ENCODE data around the gene VPS52. TPM values are rescaled to one million over a fixed set of nuclear protein-coding genes. Genes with fewer than 3 reads are reported as not detected.

Gene VPS52
- total RNA-seq, 1 experiment from 2014 or later, result 46.2 TPM

DNA sequence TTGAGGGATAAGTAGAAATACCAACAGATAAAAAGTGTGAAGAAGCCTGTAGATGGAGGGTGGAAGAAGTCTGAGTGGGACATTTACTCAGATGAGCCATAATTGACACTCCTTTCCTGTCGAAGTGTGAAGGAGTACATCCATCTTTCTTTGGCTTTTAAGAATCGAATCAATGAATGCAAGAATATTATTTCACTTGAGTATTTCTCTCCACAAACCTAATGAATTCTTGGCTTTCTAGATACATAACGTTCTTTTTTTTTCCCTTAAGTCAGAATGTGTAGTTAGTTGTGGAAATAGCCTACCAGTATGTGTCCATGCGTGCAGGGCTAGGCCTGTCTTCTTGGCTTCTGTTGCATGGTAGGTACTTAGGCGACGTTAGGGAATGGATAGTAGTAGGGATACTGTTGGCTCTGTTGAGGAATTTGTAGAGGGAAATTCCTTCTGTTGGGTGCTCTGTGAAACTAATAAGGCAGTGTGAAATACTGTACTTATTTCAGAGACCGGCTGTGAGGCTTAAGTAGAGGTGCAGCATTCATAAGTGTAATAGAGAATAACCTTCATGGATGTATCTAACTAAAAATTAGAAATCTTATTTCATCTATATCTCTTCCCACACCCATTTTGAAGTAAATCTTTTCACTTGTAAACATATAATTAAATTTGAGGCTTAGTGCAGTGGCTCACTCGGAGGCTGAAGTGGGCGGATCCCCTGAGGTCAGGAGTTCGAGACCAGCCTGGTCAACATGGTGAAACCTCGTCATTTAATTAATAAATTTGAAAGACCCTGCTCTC, 1.6 kb upstream of the VPS52 start:
- DNase-seq, result peak in 1 of 2 experiments; percentile 10
- no peaks in the 10 kb centered on the region for H3K9me3 ChIP-seq (ENCODE audit: insufficient read depth, low read depth)
- H3F3A ChIP-seq (ENCODE audit: insufficient read depth, low read depth), result peaks cover 61% of the 10 kb centered on the region
- H4K20me1 ChIP-seq (ENCODE audit: insufficient read depth), result peaks cover 36% of the 10 kb centered on the region
- ChIA-PET POLR2A (ENCODE audit: unreplicated experiment) (interaction anchor here (0.7 kb wide), 1 partner anchor 16 kb away, joined by 3 read pairs; the partner anchor contains the start of gene PFDN6), CTCF (no interaction called here)
- peaks cover 39% of the 10 kb centered on the region for H3K4me1 ChIP-seq (replicated peaks; ENCODE audit: insufficient read depth)
- intact Hi-C loops (cut with micrococcal nuclease; ENCODE audit: unreplicated experiment), result loop anchor here (10.0 kb wide), 1 partner anchor 69 kb away; the partner anchor contains the start of genes HSD17B8, RING1, RXRB and SLC39A7
- no peak overlapping the region for H2AFZ ChIP-seq
- peaks cover 56% of the 10 kb centered on the region for H3K79me2 ChIP-seq (ENCODE audit: low read depth)
- peak overlapping the region; percentile 96 for H3K4me2 ChIP-seq
- peak overlapping the region; percentile 79 for H3K27ac ChIP-seq
- H3K36me3 ChIP-seq (ENCODE audit: low read depth), result peaks cover 44% of the 10 kb centered on the region
- no TSS peak for BruUV-seq (replicated peaks)
- no peak for TF ChIP-seq EZH2 (IDR thresholded peaks at IDR 0.05; ENCODE audit: low read depth)
- TF ChIP-seq, protein P1, sequence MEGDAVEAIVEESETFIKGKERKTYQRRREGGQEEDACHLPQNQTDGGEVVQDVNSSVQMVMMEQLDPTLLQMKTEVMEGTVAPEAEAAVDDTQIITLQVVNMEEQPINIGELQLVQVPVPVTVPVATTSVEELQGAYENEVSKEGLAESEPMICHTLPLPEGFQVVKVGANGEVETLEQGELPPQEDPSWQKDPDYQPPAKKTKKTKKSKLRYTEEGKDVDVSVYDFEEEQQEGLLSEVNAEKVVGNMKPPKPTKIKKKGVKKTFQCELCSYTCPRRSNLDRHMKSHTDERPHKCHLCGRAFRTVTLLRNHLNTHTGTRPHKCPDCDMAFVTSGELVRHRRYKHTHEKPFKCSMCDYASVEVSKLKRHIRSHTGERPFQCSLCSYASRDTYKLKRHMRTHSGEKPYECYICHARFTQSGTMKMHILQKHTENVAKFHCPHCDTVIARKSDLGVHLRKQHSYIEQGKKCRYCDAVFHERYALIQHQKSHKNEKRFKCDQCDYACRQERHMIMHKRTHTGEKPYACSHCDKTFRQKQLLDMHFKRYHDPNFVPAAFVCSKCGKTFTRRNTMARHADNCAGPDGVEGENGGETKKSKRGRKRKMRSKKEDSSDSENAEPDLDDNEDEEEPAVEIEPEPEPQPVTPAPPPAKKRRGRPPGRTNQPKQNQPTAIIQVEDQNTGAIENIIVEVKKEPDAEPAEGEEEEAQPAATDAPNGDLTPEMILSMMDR (conservative IDR thresholded peaks at IDR 0.05), result no peak
- peak overlapping the region; percentile 70 for H3K4me3 ChIP-seq
- H3K9me2 ChIP-seq (ENCODE audit: insufficient read depth), result no peaks in the 10 kb centered on the region
- H3K27me3 ChIP-seq (ENCODE audit: insufficient read depth, low read depth), result no peaks in the 10 kb centered on the region

DNA sequence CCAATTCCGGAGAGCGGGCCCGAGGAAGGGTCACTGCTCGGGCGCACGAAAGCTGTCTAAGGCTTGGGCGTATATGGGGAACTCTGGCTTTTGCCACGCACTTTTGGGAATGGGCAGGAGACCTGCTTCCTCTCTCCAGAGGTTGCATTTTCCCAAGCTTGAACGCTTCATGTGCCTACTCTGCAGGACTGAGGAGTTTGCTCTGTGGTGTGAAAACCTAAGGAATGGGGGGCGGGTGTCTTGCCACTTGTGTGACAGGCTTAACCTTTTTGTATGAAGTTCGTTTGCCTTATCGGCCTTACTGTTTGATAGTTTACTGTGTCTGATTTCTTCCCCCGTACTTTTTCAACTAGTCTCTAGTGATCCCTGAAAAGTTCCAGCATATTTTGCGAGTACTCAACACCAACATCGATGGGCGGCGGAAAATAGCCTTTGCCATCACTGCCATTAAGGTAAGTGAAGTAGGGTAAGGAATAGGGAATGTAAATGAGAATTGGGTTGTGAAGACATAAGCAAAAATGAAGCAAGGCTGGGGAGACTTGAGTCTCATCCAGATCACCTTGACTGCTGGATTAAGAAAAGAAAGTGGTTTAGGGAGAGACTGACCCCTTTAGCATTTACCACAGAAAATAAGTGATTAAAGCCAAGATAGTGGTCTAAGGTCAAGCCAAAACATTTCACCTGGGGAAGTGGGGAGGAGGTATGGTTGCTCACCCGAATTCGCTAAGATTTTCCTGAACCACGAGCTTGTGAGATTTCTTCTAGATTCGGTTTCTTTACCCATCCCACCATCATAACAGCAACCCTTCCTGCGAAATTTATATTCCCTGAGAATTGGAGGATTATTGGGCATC, 826 bp upstream of the VPS52 start:
- Histone ChIP-seq H3F3A (ENCODE audit: insufficient read depth, low read depth) (peaks cover 53% of the 10 kb centered on the region), H3K36me3 (ENCODE audit: low read depth) (peaks cover 44% of the 10 kb centered on the region), H2AFZ (no peak overlapping the region), H3K79me2 (ENCODE audit: low read depth) (peaks cover 56% of the 10 kb centered on the region), H3K27me3 (ENCODE audit: insufficient read depth, low read depth) (no peaks in the 10 kb centered on the region), H3K27ac (peak overlapping the region; percentile 79), H3K4me1 (replicated peaks; ENCODE audit: insufficient read depth) (peaks cover 39% of the 10 kb centered on the region), H3K4me3 (peak overlapping the region; percentile 70), H4K20me1 (ENCODE audit: insufficient read depth) (peaks cover 36% of the 10 kb centered on the region), H3K9me2 (ENCODE audit: insufficient read depth) (no peaks in the 10 kb centered on the region), H3K9me3 (ENCODE audit: insufficient read depth, low read depth) (no peaks in the 10 kb centered on the region), H3K4me2 (peak overlapping the region; percentile 96)
- DNase-seq, result peak in 1 of 2 experiments; percentile 33
- POLR2A ChIA-PET (ENCODE audit: unreplicated experiment), result interaction anchor here (0.6 to 1.0 kb wide), 3 partner anchors 17 to 300 kb away, joined by 5 to 13 read pairs (median 6); partner anchors contain the start of genes PFDN6 and WDR46
- intact Hi-C loops (cut with micrococcal nuclease; ENCODE audit: unreplicated experiment), result loop anchor here (10.0 kb wide), 1 partner anchor 68 kb away; the partner anchor contains the start of genes HSD17B8, RING1, RXRB and SLC39A7
- TSS peak; percentile 62 for BruUV-seq (replicated peaks)
- CTCF ChIA-PET, result no interaction called here
- TF ChIP-seq EZH2 (IDR thresholded peaks at IDR 0.05; ENCODE audit: low read depth), result no peak

DNA sequence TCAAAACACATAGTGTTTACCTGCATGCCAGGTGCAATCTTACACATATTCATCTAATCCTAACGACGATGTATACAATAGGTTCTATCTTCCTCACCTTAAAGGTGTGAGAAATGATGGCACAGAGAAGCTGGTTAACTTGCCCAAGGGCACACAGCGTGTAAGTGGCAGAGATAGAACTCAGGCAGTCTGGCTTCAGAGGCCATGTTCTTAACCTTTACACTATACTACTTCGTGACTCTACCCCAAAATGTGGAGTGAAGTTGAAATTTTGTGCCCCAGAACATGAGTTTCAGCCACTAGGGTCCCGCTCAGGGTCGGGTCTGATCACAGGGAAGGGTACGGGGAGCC, 584 bp downstream of the VPS52 start:
- H3K79me2 ChIP-seq (ENCODE audit: low read depth), result peaks cover 56% of the 10 kb centered on the region
- peak overlapping the region; percentile 70 for H3K4me3 ChIP-seq
- TF ChIP-seq EZH2 (IDR thresholded peaks at IDR 0.05; ENCODE audit: low read depth), result no peak
- TF ChIP-seq, protein P1 (conservative IDR thresholded peaks at IDR 0.05), result no peak
- DNase-seq, result no peak
- H3K4me2 ChIP-seq, result peak overlapping the region; percentile 83
- peak overlapping the region; percentile 94 for H2AFZ ChIP-seq
- intact Hi-C loops (cut with micrococcal nuclease; ENCODE audit: unreplicated experiment), result loop anchor here (10.0 kb wide), 1 partner anchor 66 kb away; the partner anchor contains the start of genes HSD17B8, RING1, RXRB and SLC39A7
- peaks cover 34% of the 10 kb centered on the region for H3K4me1 ChIP-seq (replicated peaks; ENCODE audit: insufficient read depth)
- H4K20me1 ChIP-seq (ENCODE audit: insufficient read depth), result peaks cover 32% of the 10 kb centered on the region
- POLR2A ChIA-PET (ENCODE audit: unreplicated experiment), result interaction anchor here (0.7 to 0.9 kb wide), 2 partner anchors 11 to 46 kb away, joined by 3 to 7 read pairs; partner anchors contain the start of gene ZBTB22
- CTCF ChIA-PET, result interaction anchor here (0.6 kb wide), 1 partner anchor 989 kb away, joined by 3 read pairs; no protein-coding TSS in a partner anchor
- TSS peak; percentile 60 for BruUV-seq (replicated peaks)
- no peaks in the 10 kb centered on the region for H3K27me3 ChIP-seq (ENCODE audit: insufficient read depth, low read depth)
- H3F3A ChIP-seq (ENCODE audit: insufficient read depth, low read depth), result peaks cover 41% of the 10 kb centered on the region
- H3K9me3 ChIP-seq (ENCODE audit: insufficient read depth, low read depth), result no peaks in the 10 kb centered on the region
- peak overlapping the region; percentile 79 for H3K27ac ChIP-seq
- no peaks in the 10 kb centered on the region for H3K9me2 ChIP-seq (ENCODE audit: insufficient read depth)
- peaks cover 38% of the 10 kb centered on the region for H3K36me3 ChIP-seq (ENCODE audit: low read depth)
